ENCODE results near the gene FLT4. TPM values are rescaled to one million over a fixed set of nuclear protein-coding genes. Genes with fewer than 3 reads are reported as not detected.

Gene FLT4
- total and polyA plus RNA-seq, 2 experiments from 2014 or later, result 3.9 to 9.0 TPM

- DNase-seq (ENCODE audit: low read depth in 1 of 2, low spot score in 1 of 2), result no peak
- no peaks in the 10 kb centered on the region for H3K27me3 ChIP-seq
- no peak overlapping the region for H3K27ac ChIP-seq
- no peaks in the 10 kb centered on the region for H3K36me3 ChIP-seq
- TF ChIP-seq CTCF (IDR thresholded peaks at IDR 0.05; ENCODE audit: low read depth, low read length), result no peak
- H3K4me1 ChIP-seq (ENCODE audit: low read depth), result no peaks in the 10 kb centered on the region
- no peaks in the 10 kb centered on the region for H3K9me3 ChIP-seq (ENCODE audit: low read depth)
- H3K4me3 ChIP-seq, result no peak overlapping the region
These were observed 10.1 kb downstream of the FLT4 start for GRCh38 chr5:180639287-180639686.

GRCh38 chr5:180637962-180638680 lies 11.3 kb downstream of the FLT4 start:
- Histone ChIP-seq H3K4me1 (ENCODE audit: low read depth) (no peaks in the 10 kb centered on the region), H3K36me3 (no peaks in the 10 kb centered on the region), H3K27ac (no peak overlapping the region), H3K27me3 (no peaks in the 10 kb centered on the region), H3K9me3 (ENCODE audit: low read depth) (no peaks in the 10 kb centered on the region), H3K4me3 (no peak overlapping the region)
- DNase-seq (ENCODE audit: low read depth in 1 of 2, low spot score in 1 of 2), result no peak
- TF ChIP-seq CTCF (IDR thresholded peaks at IDR 0.05; ENCODE audit: low read depth, low read length), result no peak

- no peak overlapping the region for H3K27ac ChIP-seq
- H3K27me3 ChIP-seq, result no peaks in the 10 kb centered on the region
- no peaks in the 10 kb centered on the region for H3K36me3 ChIP-seq
- no peak overlapping the region for H3K4me3 ChIP-seq
- H3K4me1 ChIP-seq (ENCODE audit: low read depth), result peaks cover 4% of the 10 kb centered on the region
- H3K9me3 ChIP-seq (ENCODE audit: low read depth), result no peaks in the 10 kb centered on the region
- TF ChIP-seq CTCF (IDR thresholded peaks at IDR 0.05; ENCODE audit: low read depth, low read length), result no peak
- DNase-seq (ENCODE audit: low read depth in 1 of 2, low spot score in 1 of 2), result no peak
These were observed 12.9 kb downstream of the FLT4 start for GRCh38 chr5:180636403-180637075.

GRCh38 chr5:180636016-180636402 lies 13.4 kb downstream of the FLT4 start:
- Histone ChIP-seq H3K27me3 (no peaks in the 10 kb centered on the region), H3K9me3 (ENCODE audit: low read depth) (no peaks in the 10 kb centered on the region), H3K36me3 (no peaks in the 10 kb centered on the region), H3K4me3 (no peak overlapping the region), H3K4me1 (ENCODE audit: low read depth) (peaks cover 4% of the 10 kb centered on the region), H3K27ac (no peak overlapping the region)
- TF ChIP-seq CTCF (IDR thresholded peaks at IDR 0.05; ENCODE audit: low read depth, low read length), result no peak
- no peak for DNase-seq (ENCODE audit: low read depth in 1 of 2, low spot score in 1 of 2)

- DNase-seq (ENCODE audit: low read depth in 1 of 2, low spot score in 1 of 2), result no peak
- Histone ChIP-seq H3K4me3 (no peak overlapping the region), H3K36me3 (no peaks in the 10 kb centered on the region), H3K27me3 (no peaks in the 10 kb centered on the region), H3K4me1 (ENCODE audit: low read depth) (peaks cover 4% of the 10 kb centered on the region), H3K27ac (no peak overlapping the region), H3K9me3 (ENCODE audit: low read depth) (no peaks in the 10 kb centered on the region)
- no peak for TF ChIP-seq CTCF (IDR thresholded peaks at IDR 0.05; ENCODE audit: low read depth, low read length)
These were observed 15.9 kb downstream of the FLT4 start for GRCh38 chr5:180633283-180634177.
